NCI-H1436 (cell line): Measurements from ENCODE around the gene RGS9BP.
"Not testable (repeated sequence)": the region's sequence is repeated elsewhere in the genome, so short reads cannot be mapped to it uniquely, and the experiment has no call there.

Experiments used
- DNase-seq: peaks from one replicate; lab custom pipeline; 2025; lab: John Stamatoyannopoulos, UW

RGS9BP gene

GRCh38 chr19:32671883-32672593 is 3.6 kb upstream of the RGS9BP start:
- DNase-seq, result no peak

GRCh38 chr19:32672841-32673240 is 2.8 kb upstream of the RGS9BP start:
- no peak for DNase-seq

- DNase-seq, result no peak
Observed at GRCh38 chr19:32673573-32673972, 2.1 kb upstream of the RGS9BP start.

- DNase-seq, result no peak
Observed at GRCh38 chr19:32674153-32674930, 1.3 kb upstream of the RGS9BP start.

- DNase-seq, result peak; percentile 96
Observed at GRCh38 chr19:32674931-32675719, 523 bp upstream of the RGS9BP start, which contains the start of gene ANKRD27. TSS of gene ANKRD27 (minus strand) at chr19:32675180. CDS start at chr19:32659015, 16,165 bp downstream.

- DNase-seq, result no peak
Observed at GRCh38 chr19:32676186-32676894, 692 bp downstream of the RGS9BP start.

- DNase-seq, result no peak
Observed at GRCh38 chr19:32676895-32677359, 1.3 kb downstream of the RGS9BP start.

- DNase-seq, result no peak
Observed at GRCh38 chr19:32677657-32678056, 2.0 kb downstream of the RGS9BP start.

GRCh38 chr19:32680986-32681385 is 5.3 kb downstream of the RGS9BP start:
- no peak for DNase-seq

GRCh38 chr19:32682317-32682716 is 6.7 kb downstream of the RGS9BP start:
- DNase-seq, result no peak

- DNase-seq, result no peak
Observed at GRCh38 chr19:32686847-32687475, 11.3 kb downstream of the RGS9BP start.

- no peak for DNase-seq
Observed at GRCh38 chr19:32687681-32688080, 12.0 kb downstream of the RGS9BP start.

- DNase-seq, result no peak
Observed at GRCh38 chr19:32688311-32688710, 12.7 kb downstream of the RGS9BP start.

- DNase-seq, result peak; percentile 88
Observed at GRCh38 chr19:32691291-32691951, 15.8 kb downstream of the RGS9BP start, which contains the start of gene NUDT19. TSS of gene NUDT19 (plus strand) at chr19:32691821. CDS start at chr19:32691961, 140 bp downstream.

- DNase-seq, result no peak
Observed at GRCh38 chr19:32691952-32692726, 16.5 kb downstream of the RGS9BP start.

- DNase-seq, result no peak
Observed at GRCh38 chr19:32692727-32693061, 17.0 kb downstream of the RGS9BP start.

- not testable (repeated sequence) for DNase-seq
Observed at GRCh38 chr19:32693151-32694108, 17.8 kb downstream of the RGS9BP start.

- DNase-seq, result not testable (repeated sequence)
Observed at GRCh38 chr19:32694316-32694715, 18.7 kb downstream of the RGS9BP start.

GRCh38 chr19:32694851-32695250 is 19.2 kb downstream of the RGS9BP start:
- not testable (repeated sequence) for DNase-seq
